Measurements from ENCODE around the gene ATF5. TPM values are rescaled to one million over a fixed set of nuclear protein-coding genes. Genes with fewer than 3 reads are reported as not detected.
A peak's percentile ranks its signal among the peaks of the same experiment; 100 is the strongest.

The ATF5 gene
- total RNA-seq, 1 experiment from 2014 or later: 30.7 TPM

GRCh38 chr19:49913720-49914119, 15.3 kb upstream of the ATF5 start:
- H3K27me3 Mint-ChIP-seq (ENCODE audit: unreplicated experiment): no peaks in the 10 kb centered on the region

DNA sequence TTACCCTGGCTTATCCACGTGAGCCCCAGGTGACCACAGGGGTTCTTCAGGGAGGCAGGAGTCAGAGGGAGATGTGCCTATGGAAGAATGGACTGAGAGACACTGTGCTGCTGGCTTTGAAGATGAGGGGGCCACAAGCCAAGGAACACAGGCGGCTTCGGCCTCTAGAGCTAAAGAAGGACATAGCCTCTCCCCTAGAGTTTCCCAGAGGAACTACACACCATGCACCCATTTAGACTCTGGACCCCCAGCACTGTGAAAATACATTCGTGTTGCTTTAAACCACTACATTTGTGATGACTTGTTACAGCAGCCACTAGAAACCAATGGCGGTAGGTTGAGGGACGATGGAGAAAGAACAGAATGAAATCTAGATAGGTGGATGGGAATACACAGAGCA, 13.7 kb upstream of the ATF5 start:
- Mint-ChIP-seq H3K36me3 (ENCODE audit: insufficient read depth, unreplicated experiment) (peaks cover 76% of the 10 kb centered on the region), H3K27me3 (ENCODE audit: unreplicated experiment) (no peaks in the 10 kb centered on the region), H3K9me3 (ENCODE audit: low read depth, unreplicated experiment) (no peaks in the 10 kb centered on the region), H3K4me1 (ENCODE audit: low read depth, unreplicated experiment) (peaks cover 20% of the 10 kb centered on the region), H3K27ac (ENCODE audit: unreplicated experiment) (peak overlapping the region; percentile 14), H3K4me3 (ENCODE audit: low read depth, unreplicated experiment) (peak overlapping the region; percentile 11)
- no TSS peak for BruUV-seq (replicated peaks)
- DNase-seq: no peak
- TF ChIP-seq, protein P1, sequence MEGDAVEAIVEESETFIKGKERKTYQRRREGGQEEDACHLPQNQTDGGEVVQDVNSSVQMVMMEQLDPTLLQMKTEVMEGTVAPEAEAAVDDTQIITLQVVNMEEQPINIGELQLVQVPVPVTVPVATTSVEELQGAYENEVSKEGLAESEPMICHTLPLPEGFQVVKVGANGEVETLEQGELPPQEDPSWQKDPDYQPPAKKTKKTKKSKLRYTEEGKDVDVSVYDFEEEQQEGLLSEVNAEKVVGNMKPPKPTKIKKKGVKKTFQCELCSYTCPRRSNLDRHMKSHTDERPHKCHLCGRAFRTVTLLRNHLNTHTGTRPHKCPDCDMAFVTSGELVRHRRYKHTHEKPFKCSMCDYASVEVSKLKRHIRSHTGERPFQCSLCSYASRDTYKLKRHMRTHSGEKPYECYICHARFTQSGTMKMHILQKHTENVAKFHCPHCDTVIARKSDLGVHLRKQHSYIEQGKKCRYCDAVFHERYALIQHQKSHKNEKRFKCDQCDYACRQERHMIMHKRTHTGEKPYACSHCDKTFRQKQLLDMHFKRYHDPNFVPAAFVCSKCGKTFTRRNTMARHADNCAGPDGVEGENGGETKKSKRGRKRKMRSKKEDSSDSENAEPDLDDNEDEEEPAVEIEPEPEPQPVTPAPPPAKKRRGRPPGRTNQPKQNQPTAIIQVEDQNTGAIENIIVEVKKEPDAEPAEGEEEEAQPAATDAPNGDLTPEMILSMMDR (IDR thresholded peaks at IDR 0.05; ENCODE audit: unreplicated experiment): no peak
- intact Hi-C loops (cut with micrococcal nuclease; ENCODE audit: unreplicated experiment): no loop called here
- CTCF ChIA-PET: no interaction called here

More at GRCh38 chr19:49913720-49914119, 15.3 kb upstream of the ATF5 start:
- Mint-ChIP-seq H3K36me3 (ENCODE audit: insufficient read depth, unreplicated experiment) (peaks cover 81% of the 10 kb centered on the region), H3K9me3 (ENCODE audit: low read depth, unreplicated experiment) (no peaks in the 10 kb centered on the region), H3K4me3 (ENCODE audit: low read depth, unreplicated experiment) (no peak overlapping the region), H3K4me1 (ENCODE audit: low read depth, unreplicated experiment) (peaks cover 20% of the 10 kb centered on the region), H3K27ac (ENCODE audit: unreplicated experiment) (no peak overlapping the region)
- CTCF ChIA-PET: no interaction called here
- no TSS peak for BruUV-seq (replicated peaks)
- TF ChIP-seq, protein P1 (IDR thresholded peaks at IDR 0.05; ENCODE audit: unreplicated experiment): no peak
- DNase-seq: no peak
- intact Hi-C loops (cut with micrococcal nuclease; ENCODE audit: unreplicated experiment): no loop called here

GRCh38 chr19:49916839-49917733, 11.9 kb upstream of the ATF5 start:
- BruUV-seq (replicated peaks): no TSS peak
- intact Hi-C loops (cut with micrococcal nuclease; ENCODE audit: unreplicated experiment): no loop called here
- Mint-ChIP-seq H3K9me3 (ENCODE audit: low read depth, unreplicated experiment) (no peaks in the 10 kb centered on the region), H3K4me1 (ENCODE audit: low read depth, unreplicated experiment) (peaks cover 8% of the 10 kb centered on the region), H3K27me3 (ENCODE audit: unreplicated experiment) (no peaks in the 10 kb centered on the region), H3K4me3 (ENCODE audit: low read depth, unreplicated experiment) (no peak overlapping the region), H3K27ac (ENCODE audit: unreplicated experiment) (no peak overlapping the region), H3K36me3 (ENCODE audit: insufficient read depth, unreplicated experiment) (peaks cover 82% of the 10 kb centered on the region)
- DNase-seq: no peak
- CTCF ChIA-PET: no interaction called here
- TF ChIP-seq, protein P1 (IDR thresholded peaks at IDR 0.05; ENCODE audit: unreplicated experiment): no peak

DNA sequence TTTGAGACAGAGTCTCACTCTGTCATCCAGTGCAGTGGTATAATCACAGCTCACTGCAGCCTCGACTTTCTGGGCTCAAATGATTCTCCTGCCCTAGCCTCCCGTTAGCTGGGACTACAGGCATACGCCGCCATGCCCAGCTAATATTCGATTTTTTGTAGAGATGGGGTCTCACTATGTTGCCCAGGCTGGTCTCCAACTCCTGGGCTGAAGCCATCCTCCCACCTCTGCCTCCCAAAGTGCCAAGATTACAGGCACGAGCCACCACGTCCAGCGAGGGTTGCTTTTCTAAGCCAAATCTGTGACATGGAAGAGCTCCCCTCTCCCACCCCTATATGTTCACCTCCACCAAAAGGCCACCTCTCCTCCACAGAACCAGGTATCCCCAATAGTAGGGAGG, 10.9 kb upstream of the ATF5 start:
- Mint-ChIP-seq H3K27me3 (ENCODE audit: unreplicated experiment) (no peaks in the 10 kb centered on the region), H3K27ac (ENCODE audit: unreplicated experiment) (no peak overlapping the region), H3K4me3 (ENCODE audit: low read depth, unreplicated experiment) (no peak overlapping the region), H3K36me3 (ENCODE audit: insufficient read depth, unreplicated experiment) (peaks cover 86% of the 10 kb centered on the region), H3K9me3 (ENCODE audit: low read depth, unreplicated experiment) (no peaks in the 10 kb centered on the region), H3K4me1 (ENCODE audit: low read depth, unreplicated experiment) (peaks cover 8% of the 10 kb centered on the region)
- intact Hi-C loops (cut with micrococcal nuclease; ENCODE audit: unreplicated experiment): no loop called here
- TF ChIP-seq, protein P1 (IDR thresholded peaks at IDR 0.05; ENCODE audit: unreplicated experiment): no peak
- no TSS peak for BruUV-seq (replicated peaks)
- CTCF ChIA-PET: no interaction called here
- no peak for DNase-seq
